ENCODE measurements around the gene PRKAG2.

DNA sequence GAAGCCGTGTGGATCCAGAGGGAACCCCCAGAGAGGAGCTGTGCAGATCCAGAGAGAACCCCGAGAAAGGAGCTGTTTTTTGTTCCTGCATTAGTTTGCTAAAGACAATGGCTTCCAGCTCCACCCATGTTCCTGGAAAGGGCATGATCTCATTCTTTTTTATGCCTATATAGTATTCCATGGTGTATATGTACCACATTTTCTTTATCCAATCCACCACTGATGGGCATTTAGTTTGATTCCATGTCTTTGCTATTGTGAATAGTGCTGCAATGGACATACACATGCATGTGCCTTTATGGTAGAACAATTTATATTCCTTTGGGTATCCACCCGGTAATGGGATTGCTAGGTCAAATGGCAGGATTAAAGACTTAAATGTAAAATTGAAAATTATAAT is 261.9 kb downstream of the PRKAG2 start:
- no peak for TF ChIP-seq EZH2 (IDR thresholded peaks at IDR 0.05; ENCODE audit: low read depth, unreplicated experiment)
- TF ChIP-seq, protein P1, sequence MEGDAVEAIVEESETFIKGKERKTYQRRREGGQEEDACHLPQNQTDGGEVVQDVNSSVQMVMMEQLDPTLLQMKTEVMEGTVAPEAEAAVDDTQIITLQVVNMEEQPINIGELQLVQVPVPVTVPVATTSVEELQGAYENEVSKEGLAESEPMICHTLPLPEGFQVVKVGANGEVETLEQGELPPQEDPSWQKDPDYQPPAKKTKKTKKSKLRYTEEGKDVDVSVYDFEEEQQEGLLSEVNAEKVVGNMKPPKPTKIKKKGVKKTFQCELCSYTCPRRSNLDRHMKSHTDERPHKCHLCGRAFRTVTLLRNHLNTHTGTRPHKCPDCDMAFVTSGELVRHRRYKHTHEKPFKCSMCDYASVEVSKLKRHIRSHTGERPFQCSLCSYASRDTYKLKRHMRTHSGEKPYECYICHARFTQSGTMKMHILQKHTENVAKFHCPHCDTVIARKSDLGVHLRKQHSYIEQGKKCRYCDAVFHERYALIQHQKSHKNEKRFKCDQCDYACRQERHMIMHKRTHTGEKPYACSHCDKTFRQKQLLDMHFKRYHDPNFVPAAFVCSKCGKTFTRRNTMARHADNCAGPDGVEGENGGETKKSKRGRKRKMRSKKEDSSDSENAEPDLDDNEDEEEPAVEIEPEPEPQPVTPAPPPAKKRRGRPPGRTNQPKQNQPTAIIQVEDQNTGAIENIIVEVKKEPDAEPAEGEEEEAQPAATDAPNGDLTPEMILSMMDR (conservative IDR thresholded peaks at IDR 0.05; ENCODE audit: low read depth in 2 of 2): no peak
- TF ChIP-seq POLR2AphosphoS5 (IDR thresholded peaks at IDR 0.05; ENCODE audit: low read depth): no peak
- TF ChIP-seq JUNB (IDR thresholded peaks at IDR 0.05; ENCODE audit: unreplicated experiment): no peak
- TF ChIP-seq EZH2phosphoT487 (IDR thresholded peaks at IDR 0.05; ENCODE audit: unreplicated experiment): no peak
